ENCODE results near the gene SERPINA5. TPM values are rescaled to one million over a fixed set of nuclear protein-coding genes. Genes with fewer than 3 reads are reported as not detected.

The SERPINA5 gene
- total and polyA plus RNA-seq, 2 donors (not counting 1 experiment from before 2014, with no cell fraction given): not detected

DNA sequence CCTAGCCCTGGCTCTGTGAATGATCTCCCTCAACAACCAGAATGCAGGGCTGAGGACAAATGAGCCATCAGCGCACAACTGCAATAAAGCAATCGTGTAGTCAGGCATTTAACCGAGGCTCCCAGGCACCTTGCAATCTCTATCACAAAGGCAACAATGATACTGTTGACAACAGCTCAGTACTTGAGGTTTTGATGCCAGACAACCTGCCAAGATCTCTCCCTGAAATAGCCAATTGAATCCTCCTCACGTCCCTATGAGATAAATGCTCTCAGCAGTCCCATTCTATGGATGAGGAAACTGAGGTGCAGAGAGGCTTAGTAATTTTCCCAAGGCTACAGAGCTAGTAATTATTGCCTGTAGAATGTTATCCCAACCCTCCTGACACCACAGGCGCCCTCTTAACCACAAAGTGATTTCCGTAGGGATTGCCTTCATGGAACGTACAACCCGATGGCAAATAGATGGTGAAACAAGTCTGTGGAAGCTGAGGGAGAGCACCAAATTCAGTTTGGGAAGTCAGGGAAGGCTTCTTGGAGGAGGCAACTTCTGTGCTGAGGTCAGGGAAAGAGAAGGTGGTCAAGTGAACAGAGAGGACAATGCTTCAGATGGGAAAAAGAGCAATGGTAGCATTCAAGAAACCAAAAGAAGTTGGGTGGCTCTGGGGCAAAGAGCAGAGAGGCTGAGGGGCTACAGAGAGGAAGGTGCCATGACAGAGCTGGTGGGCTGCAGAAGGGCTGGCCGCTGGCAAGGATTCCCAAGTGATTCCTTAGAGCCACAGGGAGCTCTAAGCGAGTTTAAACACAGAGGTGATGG lies 43.5 kb downstream of the SERPINA5 start:
- DNase-seq (ENCODE audit: low read depth in 2 of 2): no peak
- Histone ChIP-seq H3K36me3 (ENCODE audit: control insufficient read depth, insufficient read depth, low read length) (no peaks in the 10 kb centered on the region), H3K4me1 (ENCODE audit: control insufficient read depth, extremely low read depth, insufficient read depth, low read length) (no peaks in the 10 kb centered on the region), H2AFZ (ENCODE audit: low read length) (no peak overlapping the region), H3K4me3 (replicated peaks in 1 of 4; ENCODE audit: control extremely low read depth in 1 of 4, insufficient read depth in 1 of 4, low read depth in 3 of 4, low read length in 4 of 4) (no peak overlapping the region), H3K9me3 (ENCODE audit: control insufficient read depth, insufficient read depth, low read depth, low read length) (no peaks in the 10 kb centered on the region), H3K9ac (ENCODE audit: insufficient read depth, low read length) (no peak overlapping the region), H3K27ac (ENCODE audit: insufficient read depth, low read length) (no peak overlapping the region), H3K27me3 (ENCODE audit: control insufficient read depth, insufficient read depth, low read length) (no peaks in the 10 kb centered on the region), H3K79me2 (ENCODE audit: control insufficient read depth, insufficient read depth, low read length) (no peaks in the 10 kb centered on the region), H3K4me2 (ENCODE audit: extremely low read depth, insufficient read depth, low read length) (no peak overlapping the region), H4K20me1 (ENCODE audit: control insufficient read depth, extremely low read depth, insufficient read depth, low read length) (no peaks in the 10 kb centered on the region)
- TF ChIP-seq, protein P1, sequence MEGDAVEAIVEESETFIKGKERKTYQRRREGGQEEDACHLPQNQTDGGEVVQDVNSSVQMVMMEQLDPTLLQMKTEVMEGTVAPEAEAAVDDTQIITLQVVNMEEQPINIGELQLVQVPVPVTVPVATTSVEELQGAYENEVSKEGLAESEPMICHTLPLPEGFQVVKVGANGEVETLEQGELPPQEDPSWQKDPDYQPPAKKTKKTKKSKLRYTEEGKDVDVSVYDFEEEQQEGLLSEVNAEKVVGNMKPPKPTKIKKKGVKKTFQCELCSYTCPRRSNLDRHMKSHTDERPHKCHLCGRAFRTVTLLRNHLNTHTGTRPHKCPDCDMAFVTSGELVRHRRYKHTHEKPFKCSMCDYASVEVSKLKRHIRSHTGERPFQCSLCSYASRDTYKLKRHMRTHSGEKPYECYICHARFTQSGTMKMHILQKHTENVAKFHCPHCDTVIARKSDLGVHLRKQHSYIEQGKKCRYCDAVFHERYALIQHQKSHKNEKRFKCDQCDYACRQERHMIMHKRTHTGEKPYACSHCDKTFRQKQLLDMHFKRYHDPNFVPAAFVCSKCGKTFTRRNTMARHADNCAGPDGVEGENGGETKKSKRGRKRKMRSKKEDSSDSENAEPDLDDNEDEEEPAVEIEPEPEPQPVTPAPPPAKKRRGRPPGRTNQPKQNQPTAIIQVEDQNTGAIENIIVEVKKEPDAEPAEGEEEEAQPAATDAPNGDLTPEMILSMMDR (conservative IDR thresholded peaks at IDR 0.05 in 1 of 2, IDR thresholded peaks at IDR 0.05 in 1 of 2; ENCODE audit: low read depth in 1 of 2, low read length in 2 of 2): no peak
- TF ChIP-seq EZH2 (IDR thresholded peaks at IDR 0.05; ENCODE audit: low read length, missing control alignments): no peak

- Histone ChIP-seq H3K9ac (ENCODE audit: insufficient read depth, low read length) (no peak overlapping the region), H3K4me2 (ENCODE audit: extremely low read depth, insufficient read depth, low read length) (no peak overlapping the region), H3K4me1 (ENCODE audit: control insufficient read depth, extremely low read depth, insufficient read depth, low read length) (no peaks in the 10 kb centered on the region), H3K4me3 (replicated peaks in 1 of 4; ENCODE audit: control extremely low read depth in 1 of 4, insufficient read depth in 1 of 4, low read depth in 3 of 4, low read length in 4 of 4) (no peak overlapping the region), H2AFZ (ENCODE audit: low read length) (no peak overlapping the region), H3K36me3 (ENCODE audit: control insufficient read depth, insufficient read depth, low read length) (no peaks in the 10 kb centered on the region), H4K20me1 (ENCODE audit: control insufficient read depth, extremely low read depth, insufficient read depth, low read length) (no peaks in the 10 kb centered on the region), H3K79me2 (ENCODE audit: control insufficient read depth, insufficient read depth, low read length) (no peaks in the 10 kb centered on the region), H3K27ac (ENCODE audit: insufficient read depth, low read length) (no peak overlapping the region), H3K27me3 (ENCODE audit: control insufficient read depth, insufficient read depth, low read length) (no peaks in the 10 kb centered on the region), H3K9me3 (ENCODE audit: control insufficient read depth, insufficient read depth, low read depth, low read length) (no peaks in the 10 kb centered on the region)
- TF ChIP-seq EZH2 (IDR thresholded peaks at IDR 0.05; ENCODE audit: low read length, missing control alignments): no peak
- TF ChIP-seq, protein P1 (conservative IDR thresholded peaks at IDR 0.05 in 1 of 2, IDR thresholded peaks at IDR 0.05 in 1 of 2; ENCODE audit: low read depth in 1 of 2, low read length in 2 of 2): no peak
- peak in 1 of 2 donors; percentile 51 for DNase-seq (ENCODE audit: low read depth in 2 of 2)
These were observed 44.1 kb downstream of the SERPINA5 start for GRCh38 chr14:94625353-94625635.

- DNase-seq (ENCODE audit: low read depth in 2 of 2): no peak
- H3K4me3 ChIP-seq (replicated peaks in 1 of 4; ENCODE audit: control extremely low read depth in 1 of 4, insufficient read depth in 1 of 4, low read depth in 3 of 4, low read length in 4 of 4): no peak overlapping the region
- no peak overlapping the region for H3K27ac ChIP-seq (ENCODE audit: insufficient read depth, low read length)
- no peaks in the 10 kb centered on the region for H3K9me3 ChIP-seq (ENCODE audit: control insufficient read depth, insufficient read depth, low read depth, low read length)
- H3K27me3 ChIP-seq (ENCODE audit: control insufficient read depth, insufficient read depth, low read length): no peaks in the 10 kb centered on the region
- H3K4me2 ChIP-seq (ENCODE audit: extremely low read depth, insufficient read depth, low read length): no peak overlapping the region
- no peaks in the 10 kb centered on the region for H3K79me2 ChIP-seq (ENCODE audit: control insufficient read depth, insufficient read depth, low read length)
- H3K9ac ChIP-seq (ENCODE audit: insufficient read depth, low read length): no peak overlapping the region
- H3K4me1 ChIP-seq (ENCODE audit: control insufficient read depth, extremely low read depth, insufficient read depth, low read length): no peaks in the 10 kb centered on the region
- H3K36me3 ChIP-seq (ENCODE audit: control insufficient read depth, insufficient read depth, low read length): no peaks in the 10 kb centered on the region
- H4K20me1 ChIP-seq (ENCODE audit: control insufficient read depth, extremely low read depth, insufficient read depth, low read length): no peaks in the 10 kb centered on the region
- H2AFZ ChIP-seq (ENCODE audit: low read length): no peak overlapping the region
- TF ChIP-seq, protein P1 (conservative IDR thresholded peaks at IDR 0.05 in 1 of 2, IDR thresholded peaks at IDR 0.05 in 1 of 2; ENCODE audit: low read depth in 1 of 2, low read length in 2 of 2): no peak
- no peak for TF ChIP-seq EZH2 (IDR thresholded peaks at IDR 0.05; ENCODE audit: low read length, missing control alignments)
These were observed 47.4 kb downstream of the SERPINA5 start for GRCh38 chr14:94628578-94628977.

Data from fibroblast of lung (primary cell).